Fibroblast of the conjunctiva (primary cell): ENCODE measurements around the gene CARD11.
"Not testable (repeated sequence)": the region's sequence is repeated elsewhere in the genome, so short reads cannot be mapped to it uniquely, and the experiment has no call there.

Experiments
- DNase-seq: peaks from one replicate; pipeline ENCODE4 v3.0.0-alpha.2; 2010; ENCODE audit warnings: low read depth

CARD11 gene

DNA sequence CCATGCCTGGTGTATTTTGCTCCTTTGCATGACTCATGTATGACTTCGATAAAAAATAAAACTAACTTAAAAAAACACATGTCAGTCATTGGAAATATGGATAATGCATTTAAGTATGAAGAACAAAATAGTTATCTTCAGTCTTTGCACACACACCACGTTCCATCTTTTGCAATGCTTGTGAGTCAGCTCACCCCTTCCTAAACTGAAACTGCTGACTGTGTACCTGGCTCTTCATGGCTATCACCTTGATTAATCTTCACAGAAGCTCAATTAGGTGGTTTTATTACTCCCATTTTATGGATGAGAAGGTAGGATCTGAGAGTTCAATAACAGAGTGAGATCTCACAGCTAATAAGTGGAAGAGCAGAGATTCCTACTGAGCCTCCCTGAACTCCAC, 79.5 kb downstream of the CARD11 start:
- no peak for DNase-seq

DNA sequence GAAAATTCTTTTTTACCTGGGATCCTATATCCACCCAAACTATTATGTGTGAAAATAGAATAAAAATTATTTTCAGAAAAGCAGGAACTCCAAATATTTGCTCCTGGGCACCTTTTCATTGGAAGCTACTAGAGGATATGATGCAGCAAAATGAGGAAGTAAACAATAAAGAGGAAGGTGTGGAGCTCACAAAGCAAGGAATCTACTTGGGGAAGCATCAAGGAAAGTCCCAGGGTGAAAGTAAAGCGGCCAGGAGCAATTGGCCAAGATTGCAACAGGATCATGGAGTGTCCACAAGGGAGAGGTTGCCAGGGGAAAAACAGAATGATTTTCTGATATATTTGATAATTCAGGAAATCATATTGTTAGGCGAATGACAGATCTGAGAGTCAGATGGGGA, 80.8 kb downstream of the CARD11 start:
- DNase-seq: no peak

DNA sequence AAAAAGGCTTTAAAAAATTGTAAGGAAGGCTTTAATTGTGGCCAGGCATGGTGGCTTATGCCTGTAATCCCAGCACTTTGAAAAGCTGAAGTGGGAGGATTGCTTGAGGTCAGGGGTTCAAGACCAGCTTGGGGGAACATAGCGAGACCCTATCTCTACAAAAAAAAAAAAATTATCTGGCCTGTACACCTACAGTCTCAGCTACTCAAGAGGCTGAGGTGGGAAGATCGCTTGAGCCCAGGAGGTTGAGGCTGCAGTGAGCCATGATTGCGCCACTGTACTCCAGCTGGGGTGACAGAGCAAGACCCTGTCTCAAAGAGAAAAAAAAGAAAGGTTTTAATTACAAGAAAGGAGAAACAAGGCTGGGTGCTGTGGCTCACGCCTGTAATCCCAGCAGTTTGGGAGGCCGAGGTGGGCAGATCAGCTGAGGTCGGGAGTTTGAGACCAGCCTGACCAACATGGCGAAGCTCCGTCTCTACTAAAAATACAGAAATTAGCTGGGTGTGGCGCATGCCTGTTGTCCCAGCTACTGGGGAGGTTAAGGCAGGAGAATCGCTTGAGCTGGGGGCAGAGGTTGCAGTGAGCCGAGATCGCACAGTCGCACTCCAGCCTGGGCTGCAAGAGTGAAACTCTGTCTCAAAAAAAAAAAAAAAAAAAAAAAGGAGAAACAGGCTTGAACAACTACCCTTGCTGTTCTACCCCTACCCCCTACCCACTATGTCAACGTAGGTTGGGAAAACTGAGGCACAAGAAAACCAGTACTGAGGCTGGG, 83.7 kb downstream of the CARD11 start:
- DNase-seq: no peak

DNA sequence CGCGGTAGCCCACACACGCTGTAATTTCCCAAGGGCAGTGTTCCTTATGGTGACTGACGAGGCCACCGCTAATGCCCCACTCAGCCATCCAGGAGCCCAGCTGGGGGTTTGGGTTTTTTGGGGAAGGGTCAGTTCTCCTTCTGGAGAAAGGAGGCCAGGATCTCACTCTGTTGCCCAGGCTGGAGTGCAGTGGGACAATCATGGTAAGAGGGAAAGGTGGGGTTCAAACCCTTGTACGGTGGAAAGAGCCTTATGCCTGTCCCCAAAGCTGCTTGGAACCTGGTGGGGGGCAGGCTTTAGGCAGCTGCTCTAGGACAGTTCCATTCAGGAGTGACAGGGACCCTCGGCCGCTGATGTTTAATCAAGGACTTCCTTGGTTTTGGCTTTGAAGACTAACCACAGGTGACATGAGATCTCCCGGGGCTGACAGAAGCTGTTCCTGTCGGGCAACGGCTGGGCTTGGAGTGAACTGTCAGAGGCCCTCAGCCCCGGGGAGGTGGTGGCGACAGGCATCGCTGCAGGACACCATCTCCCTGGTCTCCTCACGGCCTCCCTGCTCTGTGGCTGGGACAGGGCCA, 84.5 kb downstream of the CARD11 start:
- DNase-seq: no peak

DNA sequence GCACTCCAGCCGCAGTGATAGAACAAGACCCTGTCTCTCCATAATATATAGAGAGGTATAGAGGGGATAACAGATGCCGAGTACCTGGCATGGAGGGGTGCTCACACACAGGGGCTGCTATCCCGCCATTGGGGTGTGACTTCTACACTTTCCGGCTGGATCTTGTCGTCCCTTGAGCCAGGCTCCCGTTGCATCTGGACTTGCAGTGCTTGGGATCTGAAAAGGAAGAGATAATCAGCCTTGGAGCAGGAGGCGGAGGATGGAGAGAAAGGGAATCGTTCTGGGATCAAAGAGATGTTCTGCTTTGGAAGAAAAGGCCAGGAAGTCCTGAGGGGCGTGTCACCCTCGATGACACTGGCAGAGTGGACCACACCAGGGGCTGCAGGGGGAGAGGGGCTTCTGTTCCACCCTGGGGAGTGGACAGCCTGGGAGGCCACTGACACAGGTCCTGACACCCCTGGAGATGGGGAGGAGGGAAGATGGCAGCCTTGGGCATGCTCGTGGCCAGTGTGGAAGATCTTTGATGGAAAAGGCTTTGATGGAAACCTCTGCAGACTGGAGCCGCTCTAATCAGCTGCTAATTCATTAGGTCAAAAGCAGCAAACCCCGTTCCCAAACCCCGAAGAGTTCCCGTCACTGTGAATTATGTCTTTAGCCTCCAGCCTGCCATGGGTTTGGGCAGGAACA, 85.1 kb downstream of the CARD11 start:
- no peak for DNase-seq

DNA sequence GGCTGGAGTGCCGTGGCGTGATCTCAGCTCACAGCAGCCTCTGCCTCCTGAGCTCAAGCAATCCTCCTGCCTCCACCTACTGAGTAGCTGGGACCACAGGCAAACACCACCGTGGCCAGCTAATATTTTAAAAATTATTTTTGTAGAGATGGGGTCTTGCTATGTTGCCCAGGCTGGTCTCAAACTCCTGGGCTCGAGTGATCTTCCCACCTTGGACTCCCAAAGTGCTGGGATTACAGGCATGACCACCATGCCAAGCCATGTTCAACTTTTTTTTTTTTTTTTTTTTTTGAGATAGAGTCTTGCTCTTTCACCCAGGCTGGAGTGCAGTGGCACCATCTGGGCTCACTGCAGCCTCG, 86.3 kb downstream of the CARD11 start:
- DNase-seq: not testable (repeated sequence)

DNA sequence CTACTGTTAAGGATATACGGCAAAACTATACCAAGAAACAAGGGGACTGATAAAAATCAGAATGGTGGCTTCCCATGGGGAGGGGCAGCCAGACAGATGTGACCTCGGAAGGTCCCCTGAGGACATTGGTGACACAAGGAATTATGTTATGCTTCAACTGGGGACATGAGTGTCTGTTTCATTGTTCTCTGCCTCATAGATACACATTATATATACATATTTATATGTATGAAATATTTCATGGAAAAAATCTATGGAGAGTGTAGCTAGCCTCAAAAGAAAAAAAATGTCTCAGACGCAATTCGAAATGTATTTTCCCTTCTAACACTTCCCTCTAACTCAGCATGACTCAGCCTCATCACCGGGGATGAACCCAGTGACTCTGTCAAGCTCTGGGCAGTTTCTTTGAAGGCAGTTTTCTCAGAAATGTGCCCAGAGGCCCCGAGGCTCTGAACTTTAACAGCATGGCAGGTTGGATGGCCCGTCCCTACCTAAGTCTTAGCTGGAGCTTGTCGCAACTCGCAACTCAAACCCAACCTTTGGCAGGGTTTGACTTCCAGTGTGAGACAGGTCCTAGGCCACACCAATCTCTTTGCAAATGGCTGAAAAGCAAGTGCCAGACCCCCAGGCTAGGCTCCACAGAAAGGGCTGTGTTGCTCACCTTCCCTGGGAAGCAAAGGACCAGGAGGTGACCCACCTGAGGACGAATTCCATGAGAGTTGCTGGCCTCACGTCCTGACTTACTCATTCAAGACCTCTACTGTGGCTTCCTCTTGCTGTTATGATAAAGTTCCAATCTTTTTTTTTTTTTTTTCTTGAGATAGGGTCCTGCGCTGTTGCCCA, 86.9 kb downstream of the CARD11 start:
- no peak for DNase-seq

DNA sequence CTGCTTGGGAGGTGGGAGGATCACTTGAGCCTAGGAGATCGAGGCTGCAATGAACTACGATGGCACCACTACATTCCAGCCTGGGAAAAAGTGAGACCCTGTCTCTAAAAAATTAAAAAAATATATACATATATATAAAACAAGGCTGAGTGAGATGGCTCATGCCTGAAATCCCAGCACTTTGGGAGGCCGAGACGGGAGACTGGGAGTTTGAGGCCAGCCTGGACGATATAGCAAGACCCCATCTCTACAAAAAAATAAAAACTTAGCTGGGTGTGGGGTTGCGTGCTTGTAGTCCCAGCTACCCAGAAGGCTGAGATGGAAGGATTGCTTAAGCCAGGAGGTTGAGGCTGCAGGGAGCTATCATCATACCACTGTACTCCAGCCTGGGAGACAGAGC, 87.6 kb downstream of the CARD11 start:
- no peak for DNase-seq

DNA sequence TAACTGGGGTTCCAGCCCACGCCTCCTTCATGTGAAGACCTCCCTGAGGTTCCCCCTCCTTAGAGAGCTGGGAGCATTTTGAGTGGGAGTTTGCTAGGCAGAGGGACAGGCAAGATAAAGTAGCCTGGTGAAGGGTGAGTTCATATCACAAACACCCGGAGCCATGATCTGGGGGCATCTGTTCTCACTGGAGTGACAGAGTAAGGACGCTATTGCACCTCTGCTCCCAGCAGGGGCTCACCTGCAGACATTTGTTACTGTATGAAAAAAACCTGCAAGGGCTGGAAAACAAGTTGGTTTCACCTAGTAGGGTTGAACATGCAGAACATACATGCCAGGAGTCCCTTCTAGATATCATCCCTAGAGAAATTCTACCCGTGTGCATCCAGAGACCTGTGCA, 88.4 kb downstream of the CARD11 start:
- no peak for DNase-seq

DNA sequence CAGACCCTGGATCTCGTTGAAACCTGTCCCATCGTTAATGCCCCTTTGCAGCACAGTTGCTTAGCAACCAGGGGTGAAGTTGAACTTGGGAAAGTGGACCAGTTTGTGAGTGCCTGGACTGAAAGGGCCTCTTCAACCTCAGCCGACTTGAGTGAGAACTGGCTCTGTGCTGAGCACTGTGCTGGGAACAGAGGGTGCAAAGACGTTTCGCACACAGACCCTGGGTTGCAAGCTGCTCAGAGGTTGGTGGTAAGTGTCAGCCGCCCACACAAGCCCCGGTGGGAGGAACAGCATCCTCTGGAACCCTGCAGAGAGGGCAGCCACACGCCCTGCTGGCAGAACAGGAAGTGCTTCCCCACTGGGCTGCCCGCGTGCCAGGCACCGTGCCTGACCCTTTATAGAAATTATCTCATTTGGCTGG, 89.2 kb downstream of the CARD11 start:
- DNase-seq: no peak

DNA sequence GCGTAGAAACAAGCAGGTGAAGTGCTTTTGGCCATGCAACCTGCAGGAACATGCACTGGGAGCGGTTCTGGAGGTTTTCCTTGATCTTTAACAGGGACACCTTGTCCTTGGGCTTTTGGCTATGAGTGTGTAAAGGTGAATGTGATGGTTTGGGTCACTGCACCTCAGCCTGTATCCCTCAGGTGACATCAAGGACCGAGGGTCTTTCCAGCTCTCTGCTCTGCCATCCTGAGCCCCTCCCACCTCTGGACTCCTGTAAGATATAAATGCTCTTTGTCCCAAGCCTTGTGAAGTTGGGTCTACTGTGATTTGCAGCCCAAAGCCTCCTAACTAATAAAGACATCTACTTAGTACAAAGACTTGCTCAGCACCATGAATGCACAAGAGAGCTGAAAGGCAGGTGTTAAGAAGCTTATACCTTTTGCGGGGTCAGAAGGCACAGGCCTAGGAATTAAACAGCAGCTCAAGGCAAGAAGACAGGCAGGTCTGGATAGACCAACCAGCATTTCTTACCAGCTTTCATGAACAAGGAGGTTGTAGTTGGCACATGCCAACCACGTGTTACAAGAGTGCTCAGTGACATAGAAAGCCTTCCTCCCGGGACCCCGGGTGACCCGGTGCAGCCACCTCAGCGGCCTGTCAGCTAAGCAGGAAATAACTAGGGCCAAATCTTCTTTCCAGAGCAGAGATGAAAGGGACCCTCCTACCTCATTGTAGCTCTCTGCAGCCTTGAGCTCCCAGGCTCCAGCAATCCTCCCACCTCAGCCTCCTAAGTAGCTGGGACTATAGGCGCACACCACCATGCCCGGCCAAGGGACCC, 89.9 kb downstream of the CARD11 start:
- no peak for DNase-seq

DNA sequence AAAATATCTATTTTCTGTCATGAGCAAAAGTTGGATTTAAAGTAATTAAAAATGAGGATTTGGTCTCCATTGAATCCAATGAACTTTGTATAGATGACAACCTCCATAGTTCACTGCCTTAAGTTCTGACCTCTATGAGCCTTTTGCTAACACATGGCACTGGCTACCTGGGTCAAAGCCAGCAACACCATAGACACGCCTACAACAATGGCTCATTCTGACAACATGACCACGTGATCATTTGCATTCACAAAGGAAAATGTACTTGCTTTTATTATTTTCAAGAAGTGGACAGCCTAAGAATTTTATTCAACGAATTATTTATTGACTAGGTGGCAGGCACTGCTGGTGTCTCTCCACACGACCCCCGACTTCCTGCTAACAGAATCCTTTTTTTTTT, 90.6 kb downstream of the CARD11 start:
- DNase-seq: no peak

DNA sequence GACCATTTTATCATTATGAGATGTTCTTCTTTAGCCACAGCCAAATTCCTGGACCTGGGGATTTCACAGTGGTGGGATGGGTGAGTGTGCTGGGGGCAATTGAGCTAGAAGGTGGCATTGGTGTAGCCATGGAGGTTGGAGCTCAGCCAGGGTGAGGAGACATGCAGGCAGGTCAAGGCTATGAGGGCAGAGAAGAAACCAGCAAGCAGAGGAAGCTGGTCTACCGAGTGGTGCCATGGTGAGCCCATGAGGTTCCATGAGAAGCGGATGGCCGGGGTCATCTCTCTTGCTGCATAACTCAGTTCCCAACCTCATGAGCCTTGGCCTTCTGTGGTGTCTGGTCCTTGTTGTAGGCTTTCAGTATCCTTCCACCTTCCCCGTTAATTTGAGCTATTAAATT, 91.4 kb downstream of the CARD11 start:
- no peak for DNase-seq

DNA sequence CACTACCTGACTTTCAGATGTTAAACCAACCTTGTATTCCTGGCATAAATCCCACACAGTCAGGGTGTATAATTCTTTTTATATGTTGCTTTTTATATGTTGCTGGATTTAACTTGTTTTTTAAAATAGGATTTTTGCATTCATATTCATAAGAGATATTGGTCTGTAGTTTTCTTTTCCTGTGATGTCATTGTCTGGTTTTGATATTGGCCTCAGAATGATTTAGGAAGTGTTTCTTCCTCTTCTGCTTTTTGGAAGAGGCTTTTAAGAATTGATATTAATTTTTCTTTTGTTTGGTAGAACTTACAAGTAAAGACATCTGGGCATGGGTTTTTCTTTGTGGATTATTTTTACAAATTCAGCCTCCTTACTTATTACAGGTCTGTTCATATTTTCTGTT, 93.1 kb downstream of the CARD11 start:
- DNase-seq: no peak

DNA sequence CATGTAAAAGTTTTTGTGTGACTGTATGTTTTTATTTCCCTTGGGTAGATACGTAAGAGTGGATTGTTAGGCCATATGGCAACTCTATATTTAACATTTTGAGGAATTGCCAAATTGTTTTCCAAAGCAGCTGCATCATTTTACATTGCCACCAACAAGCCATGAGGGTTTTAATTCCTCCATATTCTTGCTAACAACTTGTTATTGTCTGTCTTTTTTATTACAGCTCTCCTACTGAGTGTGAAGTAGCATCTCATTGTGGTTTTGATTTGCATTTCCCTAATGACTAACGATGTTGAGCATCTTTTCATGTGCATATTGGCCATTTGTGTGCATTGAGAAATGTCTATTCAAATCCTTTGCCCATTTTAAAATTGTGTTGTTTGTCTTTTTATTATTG, 94.9 kb downstream of the CARD11 start:
- no peak for DNase-seq

DNA sequence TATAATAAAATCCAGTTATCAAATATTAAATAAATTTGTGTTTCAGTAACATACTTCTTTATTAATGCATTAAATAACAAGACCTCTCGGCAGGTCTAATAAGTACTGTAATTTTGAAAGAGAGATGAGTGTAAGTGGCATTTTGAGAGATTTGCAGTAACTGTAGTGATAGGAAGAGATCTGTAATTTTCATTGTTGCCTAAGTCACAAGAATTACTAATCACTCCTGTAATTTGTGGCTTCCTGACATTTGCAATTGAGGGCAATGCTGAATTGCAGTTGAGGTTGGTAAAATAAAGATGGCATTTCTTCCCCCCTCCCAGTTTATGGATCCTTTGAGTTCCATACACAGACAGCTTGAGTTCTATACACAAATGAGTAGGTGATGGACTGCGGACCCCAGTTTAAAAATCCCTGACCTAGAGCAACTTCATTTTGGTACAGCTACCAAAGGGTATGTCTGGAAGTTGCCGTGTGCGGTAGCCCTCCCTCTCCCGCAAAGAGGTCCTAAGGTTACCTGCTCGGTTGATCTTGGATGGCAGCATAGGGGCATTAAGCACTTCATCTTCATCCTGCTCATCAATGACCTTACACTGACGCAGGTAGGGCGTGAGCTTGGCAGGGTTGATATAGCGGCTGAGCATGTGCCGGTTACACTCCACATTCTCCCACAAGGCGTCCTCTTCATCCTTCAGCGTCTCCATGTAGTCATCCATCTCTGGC, 96.4 kb downstream of the CARD11 start:
- DNase-seq: no peak

DNA sequence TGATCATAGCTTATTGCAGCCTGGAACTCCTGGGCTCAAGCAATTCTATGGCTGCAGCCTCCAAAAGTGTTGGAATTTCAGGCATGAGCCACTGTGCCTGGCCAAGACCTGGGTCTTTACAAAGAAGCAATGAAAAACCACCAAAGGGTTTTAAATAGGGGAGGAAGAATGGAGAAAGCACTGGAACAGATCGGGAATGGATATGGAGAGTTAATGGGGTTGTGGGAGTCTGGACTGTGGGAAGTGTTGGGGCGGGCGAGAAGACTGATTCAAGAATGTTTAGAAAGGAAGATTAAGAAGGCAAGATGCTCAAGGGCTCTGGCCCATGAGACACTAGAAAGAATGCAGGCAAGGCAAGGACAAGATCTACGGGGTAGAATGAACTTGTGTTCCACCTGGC, 98.5 kb downstream of the CARD11 start:
- no peak for DNase-seq

DNA sequence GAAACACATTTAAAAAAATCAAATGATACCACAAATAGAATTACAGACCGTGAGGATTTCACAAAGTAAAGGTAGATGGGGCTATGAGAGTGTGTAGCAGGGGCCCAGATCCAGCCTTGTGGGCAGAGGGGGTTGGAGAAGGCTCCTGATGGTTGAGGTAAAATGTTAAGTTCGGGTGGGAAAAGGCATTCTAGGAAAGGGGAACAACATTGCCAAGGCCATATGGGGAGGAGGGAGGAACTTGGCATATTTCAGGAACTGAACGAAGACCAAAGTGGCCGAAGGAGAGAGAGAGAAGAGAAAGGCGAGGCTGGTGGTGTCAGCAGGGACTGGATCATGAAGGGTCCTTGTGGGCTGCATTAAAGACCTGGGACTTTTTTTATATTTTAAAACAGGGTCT, 98.9 kb downstream of the CARD11 start:
- DNase-seq: no peak

DNA sequence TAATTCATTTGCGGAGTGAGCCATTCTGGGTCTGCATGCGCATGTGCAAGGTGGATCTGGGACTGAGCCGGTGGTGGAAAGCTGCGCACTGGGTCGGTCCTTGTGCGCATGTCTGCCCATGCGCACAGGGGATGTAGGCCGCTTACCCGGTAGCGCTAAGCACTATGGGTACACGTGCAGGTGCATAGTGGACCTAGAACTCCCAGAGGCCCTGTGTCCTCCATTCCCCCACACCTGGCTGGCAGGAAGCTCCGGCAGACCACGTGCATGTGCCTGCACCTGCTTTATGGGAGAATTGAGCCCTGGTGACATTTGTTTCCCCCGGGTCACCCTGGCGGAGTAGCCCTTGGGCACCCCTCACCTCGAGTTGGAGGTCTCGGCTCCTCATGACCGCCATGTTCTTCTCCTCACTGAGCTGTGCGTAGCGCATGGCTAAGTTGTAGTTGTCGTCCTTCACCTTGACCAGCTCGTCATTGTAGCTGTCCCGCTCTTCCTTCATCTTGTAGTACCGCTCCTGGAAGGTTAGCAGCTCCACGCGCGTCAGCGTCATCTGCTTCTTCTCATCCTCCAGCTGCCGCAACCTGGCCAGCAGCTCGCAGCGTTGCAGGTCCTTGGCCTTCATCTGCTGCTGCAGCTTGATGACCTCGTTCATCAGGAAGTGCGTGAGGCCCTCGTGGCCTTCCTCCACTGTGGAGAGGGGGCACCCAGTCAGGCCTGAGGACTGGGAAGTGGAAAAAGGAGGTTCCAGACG, 99.6 kb downstream of the CARD11 start:
- DNase-seq: no peak

DNA sequence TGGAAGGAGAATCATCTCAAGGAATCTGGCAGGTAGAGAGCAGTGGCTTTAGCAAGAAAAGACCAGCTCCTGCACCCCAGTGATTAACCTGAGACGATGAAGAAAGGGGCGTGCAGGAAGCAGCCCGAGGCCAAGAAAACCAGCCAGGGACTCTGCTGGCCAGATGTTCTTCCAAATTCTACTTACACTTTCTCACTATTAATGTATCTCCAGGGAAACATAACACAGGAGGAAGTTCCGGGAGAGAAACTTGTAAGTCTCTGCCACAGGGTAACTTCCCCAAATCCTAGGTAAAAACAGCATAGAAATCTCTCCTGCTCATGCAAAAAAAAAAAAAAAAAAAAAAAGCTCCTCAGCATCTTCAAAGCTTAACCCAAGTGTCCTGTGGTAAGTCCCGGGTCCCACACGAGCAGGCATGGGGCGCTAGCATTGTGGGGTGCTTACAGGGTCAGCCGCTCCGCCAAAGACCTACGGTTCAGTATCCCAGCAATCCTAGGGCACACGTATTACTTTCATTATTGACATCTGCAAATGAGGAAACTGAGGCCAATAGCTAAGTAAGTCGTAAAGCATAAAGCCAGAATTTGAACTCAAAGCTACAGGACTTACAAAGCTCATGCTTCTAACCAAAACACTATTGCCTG, 102.3 kb downstream of the CARD11 start:
- no peak for DNase-seq
